Parathyroid adenoma (tissue), 2 donors: ENCODE data around the gene RGS17.

Source experiments
- H2AFZ ChIP-seq: fragments of 300-600 bp; sonication (generic); one replicate; pipeline ENCODE4 v1.7.0; 2017; ENCODE audit warnings: antibody characterized with exemption, mild to moderate bottlenecking
- H3K27ac ChIP-seq: fragments of 300-600 bp; sonication (generic); one replicate; pipeline ENCODE4 v1.7.0; 2017
- H3K27me3 ChIP-seq: fragments of 300-600 bp; sonication (generic); one replicate; pipeline ENCODE4 v1.7.0; 2017; ENCODE audit warnings: low read length; ENCODE audit not compliant: control insufficient read depth, insufficient read depth
- H3K36me3 ChIP-seq: fragments of 300-600 bp; sonication (generic); one replicate; pipeline ENCODE4 v1.7.0; 2017; ENCODE audit warnings: low read length; ENCODE audit not compliant: control insufficient read depth, insufficient read depth
- H3K4me1 ChIP-seq: fragments of 300-600 bp; sonication (generic); one replicate; pipeline ENCODE4 v1.7.0; 2017; ENCODE audit warnings: control low read depth
- H3K4me2 ChIP-seq: fragments of 300-600 bp; sonication (generic); one replicate; pipeline ENCODE4 v1.7.0; 2017; ENCODE audit warnings: low read length
- H3K4me3 ChIP-seq: fragments of 300-600 bp; sonication (generic); one replicate; pipeline ENCODE4 v1.7.0; 2017; ENCODE audit warnings: low read depth, low read length
- H3K79me2 ChIP-seq: fragments of 300-600 bp; sonication (generic); one replicate; pipeline ENCODE4 v1.7.0; 2017; ENCODE audit warnings: control low read depth
- H3K9ac ChIP-seq: fragments of 300-600 bp; sonication (generic); one replicate; pipeline ENCODE4 v1.7.0; 2017; ENCODE audit warnings: mild to moderate bottlenecking
- H3K9me3 ChIP-seq: fragments of 300-600 bp; sonication (generic); one replicate; pipeline ENCODE4 v1.7.0; 2017; ENCODE audit warnings: low read length; ENCODE audit not compliant: control insufficient read depth
- CTCF ChIP-seq: fragments of 300-600 bp; sonication (generic); IDR thresholded peaks from one replicate; pipeline ENCODE4 v1.7.0; 2017; ENCODE audit warnings: antibody characterized with exemption, mild to moderate bottlenecking
- donor health status: primary hyperparathyroidism.

The RGS17 gene

GRCh38 chr6:153070756-153071155 is 60.3 kb downstream of the RGS17 start:
- Histone ChIP-seq H3K4me1 (no peaks in the 10 kb centered on the region), H3K79me2 (no peaks in the 10 kb centered on the region), H3K9ac (no peak overlapping the region), H3K4me2 (no peak overlapping the region), H3K27me3 (no peaks in the 10 kb centered on the region), H3K4me3 (no peak overlapping the region), H2AFZ (no peak overlapping the region), H3K36me3 (no peaks in the 10 kb centered on the region), H3K9me3 (no peaks in the 10 kb centered on the region), H3K27ac (no peak overlapping the region)
- TF ChIP-seq CTCF = no peak

GRCh38 chr6:153069897-153070296 is 61.2 kb downstream of the RGS17 start:
- no peaks in the 10 kb centered on the region for H3K4me1 ChIP-seq
- no peaks in the 10 kb centered on the region for H3K79me2 ChIP-seq
- H3K9me3 ChIP-seq = no peaks in the 10 kb centered on the region
- no peaks in the 10 kb centered on the region for H3K36me3 ChIP-seq
- H3K9ac ChIP-seq = no peak overlapping the region
- no peak overlapping the region for H3K27ac ChIP-seq
- H3K4me2 ChIP-seq = no peak overlapping the region
- no peak overlapping the region for H2AFZ ChIP-seq
- no peak overlapping the region for H3K4me3 ChIP-seq
- H3K27me3 ChIP-seq = no peaks in the 10 kb centered on the region
- no peak for TF ChIP-seq CTCF

- H3K4me2 ChIP-seq = no peak overlapping the region
- no peaks in the 10 kb centered on the region for H3K79me2 ChIP-seq
- H3K36me3 ChIP-seq = no peaks in the 10 kb centered on the region
- H2AFZ ChIP-seq = no peak overlapping the region
- no peaks in the 10 kb centered on the region for H3K27me3 ChIP-seq
- H3K9ac ChIP-seq = no peak overlapping the region
- H3K9me3 ChIP-seq = no peaks in the 10 kb centered on the region
- H3K4me1 ChIP-seq = no peaks in the 10 kb centered on the region
- no peak overlapping the region for H3K4me3 ChIP-seq
- TF ChIP-seq CTCF = no peak
- no peak overlapping the region for H3K27ac ChIP-seq
These were observed 65.9 kb downstream of the RGS17 start for GRCh38 chr6:153065222-153065621.

- Histone ChIP-seq H3K9me3 (no peaks in the 10 kb centered on the region), H3K4me3 (no peak overlapping the region), H2AFZ (no peak overlapping the region), H3K27me3 (no peaks in the 10 kb centered on the region), H3K9ac (no peak overlapping the region), H3K79me2 (no peaks in the 10 kb centered on the region), H3K27ac (no peak overlapping the region), H3K4me1 (no peaks in the 10 kb centered on the region), H3K36me3 (no peaks in the 10 kb centered on the region), H3K4me2 (no peak overlapping the region)
- no peak for TF ChIP-seq CTCF
These were observed 67.1 kb downstream of the RGS17 start for GRCh38 chr6:153063936-153064335.

GRCh38 chr6:153062516-153062915 is 68.6 kb downstream of the RGS17 start:
- Histone ChIP-seq H3K4me3 (no peak overlapping the region), H3K4me2 (no peak overlapping the region), H3K4me1 (no peaks in the 10 kb centered on the region), H3K36me3 (no peaks in the 10 kb centered on the region), H3K9me3 (no peaks in the 10 kb centered on the region), H2AFZ (no peak overlapping the region), H3K27me3 (no peaks in the 10 kb centered on the region), H3K79me2 (no peaks in the 10 kb centered on the region), H3K9ac (no peak overlapping the region), H3K27ac (no peak overlapping the region)
- no peak for TF ChIP-seq CTCF
